T47D (cell line): ENCODE measurements around the gene ILDR2.

Experiments
- DNase-seq, 2 experiments: peaks; one replicate each; pipeline versions ENCODE4 v3.0.0 to v3.0.0-alpha.2; 2011 to 2012; ENCODE audit warnings: low read depth in 1 of 2, low spot score in 1 of 2
- JUND ChIP-seq: IDR thresholded peaks from 2 replicates; pipeline ENCODE4 v1.6.1; 2012; ENCODE audit warnings: low read depth
- in situ Hi-C: cut with HindIII; loops from 2 replicates; pipeline ENCODE4 v1.10.0; 2016; ENCODE audit warnings: low sequenced_read_pairs, low pct_unique_long_range_greater_than_20kb

Gene ILDR2

DNA sequence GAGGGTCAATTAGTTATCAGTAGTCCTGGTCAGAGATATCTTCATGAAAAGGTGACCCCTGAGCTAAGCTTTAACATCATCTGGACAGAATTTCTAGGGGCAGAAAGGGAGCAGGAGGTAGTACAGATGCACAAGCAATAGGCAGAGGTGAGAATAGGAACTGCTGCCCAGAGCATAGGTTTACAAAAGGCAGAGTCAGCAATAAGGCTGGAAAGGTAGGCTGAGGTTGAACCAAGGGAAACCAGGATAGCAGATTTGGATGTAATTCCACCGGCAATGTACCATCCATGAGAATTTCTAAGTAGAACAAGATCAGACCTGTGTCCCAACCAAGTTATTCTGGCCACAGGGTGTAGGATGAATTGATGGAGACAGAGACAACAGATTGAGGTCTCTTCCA is 6.2 kb upstream of the ILDR2 start:
- in situ Hi-C loops = no loop called here
- DNase-seq = no peak
- no peak for TF ChIP-seq JUND

DNA sequence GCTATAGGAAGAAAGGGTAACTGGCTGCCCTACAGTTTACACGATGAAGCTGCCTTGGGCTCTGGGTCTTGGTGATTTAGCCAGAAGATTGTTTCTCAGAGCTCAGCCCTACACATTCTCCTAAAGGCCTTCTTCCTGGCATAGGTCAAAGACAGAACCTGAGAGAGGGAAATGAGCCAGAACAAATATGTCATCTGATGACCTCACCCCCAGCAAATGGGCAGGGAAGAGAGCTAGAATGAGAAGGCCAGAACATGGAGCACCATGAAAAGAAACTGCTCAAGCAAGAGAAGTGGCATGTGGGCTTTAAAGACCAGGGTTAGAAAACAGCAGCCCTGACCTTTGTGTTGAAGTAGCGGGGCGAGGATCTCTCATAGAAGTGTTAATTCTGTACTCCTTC is 5.5 kb upstream of the ILDR2 start:
- no peak for DNase-seq
- in situ Hi-C loops = no loop called here
- no peak for TF ChIP-seq JUND

DNA sequence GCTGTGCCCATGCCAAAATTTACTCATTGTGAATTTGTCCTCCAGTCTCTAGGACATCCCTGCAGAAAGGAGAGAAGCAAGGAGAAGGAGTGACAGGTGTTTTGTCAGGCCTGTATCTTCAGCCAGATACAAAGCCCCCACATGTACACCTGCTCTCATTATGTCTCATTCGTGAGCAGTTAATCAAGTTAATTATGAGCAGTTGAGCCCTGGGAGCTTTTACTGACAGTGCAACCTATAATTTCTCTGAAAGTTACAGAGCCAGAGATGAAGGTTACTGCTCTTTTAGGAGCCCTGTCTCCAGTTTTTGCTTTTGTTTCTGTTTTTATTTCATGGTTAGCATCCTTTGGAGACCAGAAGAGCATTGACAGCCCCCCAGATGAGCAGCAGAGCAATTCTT is 5.0 kb upstream of the ILDR2 start:
- no peak for DNase-seq
- no peak for TF ChIP-seq JUND
- in situ Hi-C loops = no loop called here

DNA sequence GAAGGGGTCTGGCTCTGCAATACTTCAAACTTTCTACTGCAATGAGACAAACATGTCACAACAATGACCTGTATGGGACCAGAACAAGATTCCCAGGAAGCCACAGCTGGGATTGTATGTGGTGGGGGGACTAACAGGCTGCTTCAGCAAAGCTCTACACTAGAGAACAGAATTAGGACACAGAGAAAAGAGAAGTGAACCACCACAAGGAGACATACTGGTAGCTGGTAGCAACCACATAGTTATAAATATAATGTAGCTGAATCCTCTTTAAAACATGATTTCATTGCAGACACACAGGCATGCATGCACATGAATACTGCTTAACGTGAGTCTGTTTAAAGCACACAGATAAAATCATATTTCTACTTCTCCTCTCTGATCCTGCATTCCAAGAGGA is 3.5 kb upstream of the ILDR2 start:
- in situ Hi-C loops = no loop called here
- DNase-seq = no peak
- no peak for TF ChIP-seq JUND

DNA sequence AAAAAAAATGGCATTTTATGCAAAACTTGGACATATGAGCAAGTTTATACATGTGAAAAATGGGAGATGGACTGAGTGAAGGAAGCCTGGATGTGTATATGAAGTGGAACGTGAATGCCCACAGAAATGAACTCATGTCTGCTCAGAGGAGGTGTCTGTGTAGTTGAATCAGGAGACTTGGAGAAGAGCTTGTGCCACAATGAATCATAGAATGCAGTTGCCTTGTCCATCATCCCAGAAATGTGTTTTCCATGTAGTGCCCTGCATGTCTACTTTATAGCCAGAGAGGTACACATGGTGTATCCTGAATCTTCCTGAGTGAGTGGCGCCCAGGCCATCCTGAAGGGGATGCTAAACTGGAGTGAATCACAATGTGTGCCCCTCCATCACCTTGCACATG is 2.6 kb upstream of the ILDR2 start:
- in situ Hi-C loops = no loop called here
- no peak for TF ChIP-seq JUND
- DNase-seq = no peak

DNA sequence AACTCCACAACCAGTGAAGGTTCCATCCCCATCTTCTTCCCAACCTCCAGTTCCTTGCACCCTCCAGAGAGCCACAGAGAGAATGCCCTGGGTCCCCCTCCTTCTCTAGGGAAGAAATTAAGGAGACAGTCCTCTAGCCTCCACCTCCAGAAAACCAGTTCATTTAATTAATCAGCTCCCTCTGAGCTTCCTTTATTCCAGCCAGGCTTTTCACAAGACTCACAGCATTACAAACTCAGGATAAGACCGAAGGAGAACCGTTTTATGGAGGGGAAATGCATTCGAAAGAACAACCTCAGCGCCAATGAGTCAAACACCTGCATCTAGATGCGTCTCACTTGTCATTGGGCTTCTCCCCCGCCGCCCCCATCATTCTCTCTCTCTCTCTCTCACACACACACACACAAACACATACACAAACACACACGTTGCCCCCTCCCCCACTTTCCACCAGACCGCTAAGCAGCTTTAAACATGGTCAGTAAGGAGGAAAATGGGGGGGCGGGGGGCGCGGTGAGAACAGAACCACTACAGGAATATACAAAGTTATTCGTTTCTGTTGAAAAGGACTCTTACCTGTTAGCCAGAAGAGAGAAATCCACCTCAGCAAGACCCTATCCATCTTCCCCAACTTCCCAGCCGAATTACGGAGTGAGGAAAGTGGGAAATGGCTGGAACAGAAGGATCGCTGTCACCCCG is 544 bp downstream of the ILDR2 start:
- no peak for TF ChIP-seq JUND
- no peak for DNase-seq
- in situ Hi-C loops = no loop called here

DNA sequence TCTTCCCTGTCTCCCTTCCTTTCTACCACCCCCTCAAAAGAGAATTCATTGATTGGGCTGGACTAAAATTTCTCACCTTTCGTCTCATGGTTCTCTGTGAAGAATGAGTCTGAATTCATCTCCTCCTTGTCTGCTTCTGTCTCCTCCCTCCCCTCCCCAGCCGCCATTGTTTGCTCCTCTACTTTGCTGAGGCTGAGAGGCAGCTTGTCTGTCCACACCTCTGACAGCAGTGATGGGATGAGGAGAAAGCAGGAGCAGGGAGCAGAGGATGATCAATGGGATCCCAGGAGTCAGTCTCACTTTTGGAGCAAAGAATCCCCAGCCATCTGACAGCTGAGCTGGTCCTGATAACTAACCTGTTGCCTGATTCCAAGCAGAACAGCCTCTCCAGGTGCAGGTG is 2.5 kb downstream of the ILDR2 start:
- in situ Hi-C loops = no loop called here
- DNase-seq = no peak

DNA sequence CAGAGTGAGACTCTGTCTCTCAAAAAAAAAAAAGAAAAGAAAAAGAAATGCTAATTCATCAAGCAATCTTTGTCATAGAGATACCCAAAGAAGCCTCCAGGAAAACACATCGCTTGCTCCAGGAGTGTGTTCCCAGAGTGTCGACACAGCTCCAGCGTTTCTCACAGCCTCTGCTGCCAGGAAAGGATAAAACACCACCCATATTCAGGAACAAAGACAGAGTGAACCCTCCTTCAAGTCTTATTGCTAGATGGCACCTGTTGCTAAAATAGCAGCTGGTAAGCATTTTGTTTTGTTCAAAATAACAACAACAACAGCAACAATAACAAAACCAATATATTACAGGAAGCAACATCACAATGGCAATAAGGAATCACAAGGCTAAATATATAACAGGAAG is 3.1 kb downstream of the ILDR2 start:
- no peak for DNase-seq
- in situ Hi-C loops = no loop called here
- no peak for TF ChIP-seq JUND

More for the DNA sequence above, 2.5 kb downstream of the ILDR2 start:
- no peak for TF ChIP-seq JUND

DNA sequence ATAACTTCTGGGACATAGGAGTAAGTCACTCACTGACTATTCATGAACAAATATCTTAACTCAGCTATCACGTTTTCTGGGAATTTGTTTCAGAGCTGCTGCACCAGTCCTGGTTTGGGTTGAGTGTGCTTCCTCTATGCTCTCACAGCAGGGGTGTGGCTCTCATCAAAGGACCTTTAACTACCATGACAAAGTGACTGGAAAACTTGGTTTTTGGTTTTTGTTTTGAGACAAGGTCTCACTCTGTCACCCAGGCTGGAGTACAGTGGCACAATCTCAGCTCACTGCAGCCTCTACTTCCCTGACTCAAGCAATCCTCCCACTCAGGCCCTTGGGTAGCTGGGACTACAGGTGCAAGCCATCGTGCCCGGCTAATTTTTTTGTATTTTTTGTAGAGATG is 4.1 kb downstream of the ILDR2 start:
- in situ Hi-C loops = no loop called here
- TF ChIP-seq JUND = no peak
- no peak for DNase-seq

DNA sequence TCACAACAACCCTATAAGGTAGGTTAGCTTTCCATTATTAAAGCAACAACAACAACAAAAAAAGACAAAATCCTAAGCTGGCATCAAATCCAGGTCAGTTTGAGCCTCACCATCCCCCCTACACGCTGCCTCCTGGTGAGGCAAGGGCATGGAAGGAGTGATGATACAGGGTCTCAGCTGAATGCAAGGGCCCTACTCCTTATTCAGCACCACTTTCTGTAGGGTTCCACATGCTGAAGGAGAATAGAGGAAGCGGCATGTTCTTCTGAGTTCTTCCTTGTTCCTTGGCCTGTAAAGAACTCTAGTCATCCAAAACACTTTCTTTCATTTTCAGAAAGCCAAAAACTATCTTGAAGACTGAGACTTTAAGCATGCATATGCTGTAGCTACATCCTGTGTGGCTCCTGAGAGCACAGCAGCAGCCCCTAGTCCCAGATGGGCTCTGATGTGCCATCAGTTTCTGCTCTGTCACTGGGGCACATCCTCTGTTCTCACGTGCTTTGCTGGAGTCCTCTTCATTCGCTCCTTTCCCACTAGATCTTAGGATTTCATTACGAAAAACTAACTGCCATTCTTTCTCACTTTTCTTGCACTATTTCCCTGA is 6.2 kb downstream of the ILDR2 start:
- no peak for DNase-seq
- in situ Hi-C loops = no loop called here
- TF ChIP-seq JUND = no peak

DNA sequence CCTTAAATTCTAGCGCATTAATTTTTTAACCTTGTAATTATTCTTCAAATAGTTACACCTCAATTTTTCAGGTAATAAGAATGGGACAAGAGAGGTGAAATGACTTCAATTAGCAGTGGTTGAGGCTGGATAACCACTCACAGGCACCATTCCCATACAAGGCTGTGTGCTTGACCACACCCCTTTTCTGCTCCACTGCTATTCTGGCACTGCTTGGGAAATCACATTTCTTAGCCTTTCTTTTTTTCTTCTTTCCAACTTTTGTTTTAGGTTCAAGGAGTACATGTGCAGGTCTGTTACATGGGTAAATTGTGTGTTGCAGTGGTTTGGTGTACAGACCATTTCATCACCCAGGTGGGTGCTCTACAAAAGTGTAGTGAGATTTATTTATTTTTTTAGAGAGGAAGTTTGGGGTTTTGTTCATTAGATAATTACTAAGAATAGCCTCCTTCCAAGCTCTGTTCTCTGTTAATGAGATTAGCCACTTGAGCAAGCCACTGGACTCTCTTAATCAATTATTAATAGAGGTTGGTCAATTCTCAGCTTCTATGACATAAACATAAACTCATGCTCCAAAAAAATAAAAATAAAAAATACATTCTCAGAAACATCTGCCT is 14.4 kb downstream of the ILDR2 start:
- DNase-seq = no peak
- in situ Hi-C loops = no loop called here
- no peak for TF ChIP-seq JUND

DNA sequence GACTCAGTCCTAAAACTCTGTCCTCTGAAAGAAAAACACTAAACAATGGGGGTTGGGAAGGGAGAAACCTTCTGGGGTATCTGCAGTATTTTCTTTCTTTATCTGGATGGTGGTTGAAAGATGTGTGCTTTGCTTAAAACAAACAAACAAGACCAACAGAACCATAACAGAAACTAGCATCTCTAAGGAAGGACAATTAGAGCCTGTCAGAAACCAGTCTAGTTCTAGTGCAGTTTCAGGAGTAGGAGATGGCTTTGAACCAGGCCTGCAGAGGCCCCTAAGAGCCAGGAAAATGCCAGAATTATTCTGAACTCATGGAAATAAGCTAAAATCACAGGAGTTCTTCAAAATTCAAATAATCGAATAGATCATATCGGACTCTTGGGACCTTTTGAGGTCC is 18.5 kb downstream of the ILDR2 start:
- in situ Hi-C loops = no loop called here
- no peak for DNase-seq
- no peak for TF ChIP-seq JUND

DNA sequence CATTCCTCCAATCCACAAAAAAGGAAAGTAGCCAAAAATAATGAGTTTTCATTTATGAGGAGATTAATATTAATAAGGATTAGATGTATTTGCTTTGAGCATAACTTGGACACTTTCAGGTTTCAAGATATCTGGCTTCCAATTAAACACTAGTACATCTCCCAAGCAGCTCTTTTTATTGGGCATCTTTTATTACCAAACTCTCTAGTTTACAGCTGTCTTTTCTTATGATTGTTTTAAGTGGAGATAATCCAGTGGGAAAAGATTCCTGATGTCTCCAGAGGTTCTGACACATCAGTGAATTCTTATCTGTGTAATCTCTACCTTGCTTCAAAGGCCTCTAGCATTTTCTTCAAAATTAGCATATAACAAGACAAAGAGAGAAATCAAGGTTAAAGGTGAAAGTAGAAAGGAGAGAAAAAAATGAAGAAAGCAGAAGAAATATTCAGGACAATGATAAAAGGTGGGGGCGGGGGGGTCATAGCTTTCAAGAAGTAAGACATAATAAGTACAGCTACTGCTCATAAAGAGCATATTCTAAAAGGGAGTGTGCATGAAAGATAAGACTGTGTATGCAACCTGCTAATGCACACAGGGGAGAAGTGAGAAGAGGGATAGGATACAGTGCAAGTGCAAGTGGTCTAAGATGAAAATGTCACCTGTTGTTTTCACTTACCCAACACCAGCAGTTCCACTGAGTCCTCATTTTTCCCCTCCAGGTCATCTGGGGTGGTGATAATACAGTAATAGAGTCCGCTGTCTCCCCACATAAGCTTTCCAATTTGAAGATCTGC is 19.1 kb downstream of the ILDR2 start:
- DNase-seq = no peak
- no peak for TF ChIP-seq JUND
- in situ Hi-C loops = no loop called here
